ENCODE measurements around the gene TAMALIN. TPM values are rescaled to one million over a fixed set of nuclear protein-coding genes. Genes with fewer than 3 reads are reported as not detected.
"Not testable (repeated sequence)": the region's sequence is repeated elsewhere in the genome, so short reads cannot be mapped to it uniquely, and the experiment has no call there.

The TAMALIN gene
- polyA plus RNA-seq, 2 donors: 6.1 to 7.4 TPM

GRCh38 chr12:51979306-51979705, 27.4 kb upstream of the TAMALIN start:
- H3K4me1 ChIP-seq (ENCODE audit: control insufficient read depth in 2 of 2, insufficient read depth in 2 of 2, low read length in 1 of 2); H3K27ac ChIP-seq (ENCODE audit: low read depth in 2 of 2, low read length in 1 of 2); H3K27me3 ChIP-seq (ENCODE audit: control insufficient read depth in 1 of 2, insufficient read depth in 2 of 2, low read length in 2 of 2); H3K4me3 ChIP-seq (ENCODE audit: low read depth in 1 of 2, low read length in 2 of 2); H3K9me3 ChIP-seq (ENCODE audit: control insufficient read depth in 2 of 2, insufficient read depth in 1 of 2, low read depth in 1 of 2, low read length in 1 of 2): not testable (repeated sequence)
- H3K36me3 ChIP-seq (ENCODE audit: control insufficient read depth in 2 of 2, insufficient read depth in 2 of 2, low read length in 1 of 2): peaks cover 35 to 39% of the 10 kb centered on the region in 2 donors
- WGBS, 2 donors: 90 to 95% methylated on average over 5 of the region's 5 CpGs

DNA sequence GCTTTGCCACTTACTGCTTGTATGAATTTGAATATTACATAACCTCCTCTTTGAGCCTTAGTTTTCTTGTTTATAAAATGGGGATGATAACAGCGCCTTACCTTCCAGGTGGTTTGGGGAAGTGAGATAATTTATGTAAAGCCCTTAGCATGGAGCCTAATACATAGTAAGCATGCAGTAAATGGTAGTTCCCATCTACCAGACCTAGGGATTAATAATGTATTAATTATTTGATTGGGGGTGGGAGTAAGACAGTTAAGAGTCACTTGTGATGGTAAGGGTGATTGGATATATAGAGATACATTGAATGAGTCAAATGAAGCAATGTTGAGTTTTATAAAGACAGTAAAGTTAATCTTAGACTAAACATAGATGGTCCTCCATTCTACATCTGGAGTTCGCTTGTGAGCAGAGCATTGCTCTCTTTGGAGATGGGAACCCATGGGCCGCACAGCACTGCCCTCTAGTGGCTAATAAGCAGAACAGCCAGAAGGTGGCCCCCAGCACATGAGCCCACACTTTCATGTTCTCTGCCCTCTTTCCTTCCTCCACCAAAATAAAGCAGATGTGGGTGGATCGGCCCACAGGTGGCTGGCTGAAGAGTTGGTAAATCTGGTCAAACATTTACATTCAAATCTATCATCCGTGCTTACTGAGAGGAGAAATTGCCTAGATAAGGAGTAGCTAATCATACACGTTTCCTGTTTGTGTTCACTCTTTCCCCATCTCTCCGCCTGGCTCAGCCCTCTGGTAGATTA, 26.5 kb upstream of the TAMALIN start:
- Histone ChIP-seq H3K4me1 (ENCODE audit: control insufficient read depth in 2 of 2, insufficient read depth in 2 of 2, low read length in 1 of 2) (peaks cover 0 to under 1% of the 10 kb centered on the region in 2 donors), H3K27ac (ENCODE audit: low read depth in 2 of 2, low read length in 1 of 2) (no peak overlapping the region), H3K4me3 (ENCODE audit: low read depth in 1 of 2, low read length in 2 of 2) (no peak overlapping the region), H3K36me3 (ENCODE audit: control insufficient read depth in 2 of 2, insufficient read depth in 2 of 2, low read length in 1 of 2) (peaks cover 42% of the 10 kb centered on the region in 2 donors), H3K9me3 (ENCODE audit: control insufficient read depth in 2 of 2, insufficient read depth in 1 of 2, low read depth in 1 of 2, low read length in 1 of 2) (peaks cover 0 to 2% of the 10 kb centered on the region in 2 donors), H3K27me3 (ENCODE audit: control insufficient read depth in 1 of 2, insufficient read depth in 2 of 2, low read length in 2 of 2) (no peaks in the 10 kb centered on the region)
- 33 to 40% methylated on average over 7 of the region's 7 CpGs for WGBS, 2 donors

GRCh38 chr12:51980809-51981127, 26.0 kb upstream of the TAMALIN start:
- Histone ChIP-seq H3K27me3 (ENCODE audit: control insufficient read depth in 1 of 2, insufficient read depth in 2 of 2, low read length in 2 of 2) (no peaks in the 10 kb centered on the region), H3K4me1 (ENCODE audit: control insufficient read depth in 2 of 2, insufficient read depth in 2 of 2, low read length in 1 of 2) (no peaks in the 10 kb centered on the region), H3K36me3 (ENCODE audit: control insufficient read depth in 2 of 2, insufficient read depth in 2 of 2, low read length in 1 of 2) (peaks cover 40 to 41% of the 10 kb centered on the region in 2 donors), H3K27ac (ENCODE audit: low read depth in 2 of 2, low read length in 1 of 2) (no peak overlapping the region), H3K4me3 (ENCODE audit: low read depth in 1 of 2, low read length in 2 of 2) (no peak overlapping the region), H3K9me3 (ENCODE audit: control insufficient read depth in 2 of 2, insufficient read depth in 1 of 2, low read depth in 1 of 2, low read length in 1 of 2) (peaks cover 0 to 2% of the 10 kb centered on the region in 2 donors)
- 86 to 87% methylated on average over 10 of the region's 10 CpGs for WGBS, 2 donors

DNA sequence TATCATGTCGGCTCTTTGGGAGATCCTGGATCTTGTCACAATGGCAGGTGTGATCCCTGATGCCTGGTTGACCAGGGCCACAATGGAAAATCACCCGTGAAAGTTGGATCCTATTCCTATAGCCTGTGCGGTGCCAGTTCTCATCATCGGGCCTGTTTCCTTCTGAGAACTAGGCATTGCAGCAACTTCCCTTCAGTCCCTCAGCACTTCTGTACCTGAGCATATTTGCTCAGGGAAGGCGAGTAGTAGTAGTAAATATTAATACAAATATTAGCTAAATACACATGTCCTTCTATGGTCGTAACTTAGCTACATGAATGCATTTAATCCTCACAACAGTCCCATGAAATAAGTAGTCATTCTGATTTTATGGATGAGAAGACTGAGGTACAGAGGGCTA, 22.1 kb upstream of the TAMALIN start:
- 72 to 82% methylated on average over 6 of the region's 6 CpGs for WGBS, 2 donors
- Histone ChIP-seq H3K4me1 (ENCODE audit: control insufficient read depth in 2 of 2, insufficient read depth in 2 of 2, low read length in 1 of 2) (no peaks in the 10 kb centered on the region), H3K27ac (ENCODE audit: low read depth in 2 of 2, low read length in 1 of 2) (no peak overlapping the region), H3K4me3 (ENCODE audit: low read depth in 1 of 2, low read length in 2 of 2) (no peak overlapping the region), H3K27me3 (ENCODE audit: control insufficient read depth in 1 of 2, insufficient read depth in 2 of 2, low read length in 2 of 2) (no peaks in the 10 kb centered on the region), H3K36me3 (ENCODE audit: control insufficient read depth in 2 of 2, insufficient read depth in 2 of 2, low read length in 1 of 2) (peaks cover 33 to 34% of the 10 kb centered on the region in 2 donors), H3K9me3 (ENCODE audit: control insufficient read depth in 2 of 2, insufficient read depth in 1 of 2, low read depth in 1 of 2, low read length in 1 of 2) (peaks cover 0 to 2% of the 10 kb centered on the region in 2 donors)

- 86 to 88% methylated on average over 9 of the region's 9 CpGs for WGBS, 2 donors
- Histone ChIP-seq H3K9me3 (ENCODE audit: control insufficient read depth in 2 of 2, insufficient read depth in 1 of 2, low read depth in 1 of 2, low read length in 1 of 2) (peaks cover 0 to 2% of the 10 kb centered on the region in 2 donors), H3K36me3 (ENCODE audit: control insufficient read depth in 2 of 2, insufficient read depth in 2 of 2, low read length in 1 of 2) (peaks cover 32 to 33% of the 10 kb centered on the region in 2 donors), H3K27ac (ENCODE audit: low read depth in 2 of 2, low read length in 1 of 2) (no peak overlapping the region), H3K4me3 (ENCODE audit: low read depth in 1 of 2, low read length in 2 of 2) (no peak overlapping the region), H3K4me1 (ENCODE audit: control insufficient read depth in 2 of 2, insufficient read depth in 2 of 2, low read length in 1 of 2) (no peaks in the 10 kb centered on the region), H3K27me3 (ENCODE audit: control insufficient read depth in 1 of 2, insufficient read depth in 2 of 2, low read length in 2 of 2) (no peaks in the 10 kb centered on the region)
These were observed 21.5 kb upstream of the TAMALIN start for GRCh38 chr12:51985154-51985835.

DNA sequence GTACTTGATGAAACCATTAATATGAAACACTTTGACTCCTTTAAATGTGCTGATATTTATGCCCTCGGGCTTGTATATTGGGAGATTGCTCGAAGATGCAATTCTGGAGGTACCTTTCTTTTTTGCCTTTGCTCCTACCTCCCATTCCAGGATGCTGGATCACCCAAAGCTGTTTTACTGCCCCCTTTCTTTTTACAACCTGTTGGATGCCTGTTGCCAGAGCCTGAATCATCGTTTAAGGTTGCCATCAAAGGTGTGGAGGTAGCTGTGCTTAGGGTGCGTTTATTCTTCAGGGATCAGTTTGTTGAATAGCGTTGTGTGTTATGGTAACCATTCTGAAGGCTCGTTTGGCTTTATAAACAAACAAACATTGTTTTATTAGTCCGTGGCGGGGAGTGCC, 19.9 kb upstream of the TAMALIN start:
- WGBS, 2 donors: 83 to 84% methylated on average over 8 of the region's 8 CpGs

DNA sequence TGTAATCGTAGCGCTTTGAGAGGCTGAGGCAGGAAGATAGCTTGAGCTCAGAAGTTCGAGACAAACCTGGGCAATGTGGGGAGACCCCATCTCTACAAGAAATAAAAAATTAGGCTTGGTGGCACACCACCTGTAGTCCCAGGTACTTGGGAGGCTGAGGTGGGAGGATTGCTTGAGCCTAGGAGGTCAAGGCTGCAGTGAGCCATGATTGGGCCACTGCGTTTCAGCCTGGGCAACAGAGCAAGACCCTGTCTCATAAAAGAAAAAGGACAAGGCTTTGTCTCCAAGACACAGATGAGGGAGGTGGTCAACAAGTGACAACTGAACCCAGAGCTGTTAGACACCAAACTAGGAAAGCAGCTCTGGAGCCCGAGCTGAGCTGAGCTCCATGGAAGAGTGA, 14.5 kb upstream of the TAMALIN start:
- H3K27me3 ChIP-seq (ENCODE audit: control insufficient read depth in 1 of 2, insufficient read depth in 2 of 2, low read length in 2 of 2): no peaks in the 10 kb centered on the region
- WGBS, 2 donors: 91 to 93% methylated on average over 5 of the region's 5 CpGs
- peaks cover 15 to 23% of the 10 kb centered on the region in 2 donors for H3K36me3 ChIP-seq (ENCODE audit: control insufficient read depth in 2 of 2, insufficient read depth in 2 of 2, low read length in 1 of 2)

More for the DNA sequence above, 19.9 kb upstream of the TAMALIN start:
- Histone ChIP-seq H3K27ac (ENCODE audit: low read depth in 2 of 2, low read length in 1 of 2) (no peak overlapping the region), H3K9me3 (ENCODE audit: control insufficient read depth in 2 of 2, insufficient read depth in 1 of 2, low read depth in 1 of 2, low read length in 1 of 2) (peaks cover 0 to 2% of the 10 kb centered on the region in 2 donors), H3K27me3 (ENCODE audit: control insufficient read depth in 1 of 2, insufficient read depth in 2 of 2, low read length in 2 of 2) (no peaks in the 10 kb centered on the region), H3K36me3 (ENCODE audit: control insufficient read depth in 2 of 2, insufficient read depth in 2 of 2, low read length in 1 of 2) (peaks cover 27 to 28% of the 10 kb centered on the region in 2 donors), H3K4me1 (ENCODE audit: control insufficient read depth in 2 of 2, insufficient read depth in 2 of 2, low read length in 1 of 2) (no peaks in the 10 kb centered on the region), H3K4me3 (ENCODE audit: low read depth in 1 of 2, low read length in 2 of 2) (no peak overlapping the region)

DNA sequence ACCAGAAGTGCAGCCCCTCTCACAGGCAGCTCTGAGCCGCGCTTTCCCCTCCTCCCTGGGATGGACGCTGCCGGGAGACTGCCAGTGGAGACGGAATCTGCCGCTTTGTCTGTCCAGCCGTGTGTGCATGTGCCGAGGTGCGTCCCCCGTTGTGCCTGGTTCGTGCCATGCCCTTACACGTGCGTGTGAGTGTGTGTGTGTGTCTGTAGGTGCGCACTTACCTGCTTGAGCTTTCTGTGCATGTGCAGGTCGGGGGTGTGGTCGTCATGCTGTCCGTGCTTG, 12.3 kb upstream of the TAMALIN start:
- no peak overlapping the region for H3K27ac ChIP-seq (ENCODE audit: low read depth in 2 of 2, low read length in 1 of 2)
- peaks cover 15 to 26% of the 10 kb centered on the region in 2 donors for H3K36me3 ChIP-seq (ENCODE audit: control insufficient read depth in 2 of 2, insufficient read depth in 2 of 2, low read length in 1 of 2)
- WGBS, 2 donors: 91 to 94% methylated on average over 14 to 17 of the region's 17 CpGs
- peaks cover 0 to 2% of the 10 kb centered on the region in 2 donors for H3K9me3 ChIP-seq (ENCODE audit: control insufficient read depth in 2 of 2, insufficient read depth in 1 of 2, low read depth in 1 of 2, low read length in 1 of 2)
- no peaks in the 10 kb centered on the region for H3K27me3 ChIP-seq (ENCODE audit: control insufficient read depth in 1 of 2, insufficient read depth in 2 of 2, low read length in 2 of 2)
- no peaks in the 10 kb centered on the region for H3K4me1 ChIP-seq (ENCODE audit: control insufficient read depth in 2 of 2, insufficient read depth in 2 of 2, low read length in 1 of 2)
- no peak overlapping the region for H3K4me3 ChIP-seq (ENCODE audit: low read depth in 1 of 2, low read length in 2 of 2)

More for the DNA sequence above, 14.5 kb upstream of the TAMALIN start:
- Histone ChIP-seq H3K4me1 (ENCODE audit: control insufficient read depth in 2 of 2, insufficient read depth in 2 of 2, low read length in 1 of 2) (no peaks in the 10 kb centered on the region), H3K9me3 (ENCODE audit: control insufficient read depth in 2 of 2, insufficient read depth in 1 of 2, low read depth in 1 of 2, low read length in 1 of 2) (peaks cover 0 to 2% of the 10 kb centered on the region in 2 donors), H3K4me3 (ENCODE audit: low read depth in 1 of 2, low read length in 2 of 2) (no peak overlapping the region), H3K27ac (ENCODE audit: low read depth in 2 of 2, low read length in 1 of 2) (no peak overlapping the region)

DNA sequence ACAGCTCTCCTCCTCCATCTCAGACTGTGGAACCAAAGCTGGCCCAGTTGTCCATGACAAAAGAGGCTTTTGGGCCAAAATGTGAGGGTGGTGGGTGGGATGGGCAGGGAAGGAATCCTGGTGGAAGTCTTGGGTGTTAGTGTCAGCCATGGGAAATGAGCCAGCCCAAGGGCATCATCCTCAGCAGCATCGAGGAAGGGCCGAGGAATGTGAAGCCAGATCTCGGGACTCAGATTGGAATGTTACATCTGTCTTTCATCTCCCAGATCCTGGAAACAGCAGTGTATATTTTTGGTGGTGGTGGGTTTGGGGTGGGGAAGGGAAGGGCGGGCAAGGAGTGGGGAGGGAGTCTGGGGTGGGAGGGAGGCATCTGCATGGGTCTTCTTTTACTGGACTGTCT, 11.8 kb upstream of the TAMALIN start:
- no peak overlapping the region for H3K4me3 ChIP-seq (ENCODE audit: low read depth in 1 of 2, low read length in 2 of 2)
- peaks cover 0 to 2% of the 10 kb centered on the region in 2 donors for H3K9me3 ChIP-seq (ENCODE audit: control insufficient read depth in 2 of 2, insufficient read depth in 1 of 2, low read depth in 1 of 2, low read length in 1 of 2)
- peaks cover 15 to 27% of the 10 kb centered on the region in 2 donors for H3K36me3 ChIP-seq (ENCODE audit: control insufficient read depth in 2 of 2, insufficient read depth in 2 of 2, low read length in 1 of 2)
- H3K27ac ChIP-seq (ENCODE audit: low read depth in 2 of 2, low read length in 1 of 2): no peak overlapping the region
- no peaks in the 10 kb centered on the region for H3K4me1 ChIP-seq (ENCODE audit: control insufficient read depth in 2 of 2, insufficient read depth in 2 of 2, low read length in 1 of 2)
- 75 to 78% methylated on average over 4 of the region's 4 CpGs for WGBS, 2 donors
- H3K27me3 ChIP-seq (ENCODE audit: control insufficient read depth in 1 of 2, insufficient read depth in 2 of 2, low read length in 2 of 2): no peaks in the 10 kb centered on the region

GRCh38 chr12:51997136-51997535, 9.6 kb upstream of the TAMALIN start:
- peaks cover 0 to 2% of the 10 kb centered on the region in 2 donors for H3K9me3 ChIP-seq (ENCODE audit: control insufficient read depth in 2 of 2, insufficient read depth in 1 of 2, low read depth in 1 of 2, low read length in 1 of 2)
- H3K36me3 ChIP-seq (ENCODE audit: control insufficient read depth in 2 of 2, insufficient read depth in 2 of 2, low read length in 1 of 2): peaks cover 10 to 23% of the 10 kb centered on the region in 2 donors
- H3K27me3 ChIP-seq (ENCODE audit: control insufficient read depth in 1 of 2, insufficient read depth in 2 of 2, low read length in 2 of 2): no peaks in the 10 kb centered on the region
- 77 to 80% methylated on average over 5 of the region's 5 CpGs for WGBS, 2 donors
- H3K27ac ChIP-seq (ENCODE audit: low read depth in 2 of 2, low read length in 1 of 2): no peak overlapping the region
- no peaks in the 10 kb centered on the region for H3K4me1 ChIP-seq (ENCODE audit: control insufficient read depth in 2 of 2, insufficient read depth in 2 of 2, low read length in 1 of 2)
- H3K4me3 ChIP-seq (ENCODE audit: low read depth in 1 of 2, low read length in 2 of 2): no peak overlapping the region
